ENCODE data around the gene XYLT1. TPM values are rescaled to one million over a fixed set of nuclear protein-coding genes. Genes with fewer than 3 reads are reported as not detected.
A peak's percentile ranks its signal among the peaks of the same experiment; 100 is the strongest.

XYLT1 gene
- total RNA-seq, 1 experiment from 2014 or later: 25.0 TPM

- peaks cover 16% of the 10 kb centered on the region for H3K27me3 Mint-ChIP-seq (ENCODE audit: low read depth)
- ATAC-seq: no peak
- no peak overlapping the region; the same call in 1 of the 2 replicates for H3K27ac Mint-ChIP-seq
- no peak for TF ChIP-seq IRF1 (CRISPR knock-in tag; IDR thresholded peaks at IDR 0.05)
- TF ChIP-seq SOX15 (CRISPR knock-in tag; IDR thresholded peaks at IDR 0.05): no peak
- TF ChIP-seq NR1H2 (CRISPR knock-in tag; IDR thresholded peaks at IDR 0.05): no peak
- TF ChIP-seq TEAD1 (CRISPR knock-in tag; IDR thresholded peaks at IDR 0.05): no peak
- TF ChIP-seq ZNF512 (CRISPR knock-in tag; IDR thresholded peaks at IDR 0.05; ENCODE audit: borderline replicate concordance): no peak
- no peak for TF ChIP-seq FOXP4 (CRISPR knock-in tag; IDR thresholded peaks at IDR 0.05)
- no peak for TF ChIP-seq GABPB1 (CRISPR knock-in tag; IDR thresholded peaks at IDR 0.05)
- no peak for TF ChIP-seq NFATC4 (CRISPR knock-in tag; IDR thresholded peaks at IDR 0.05)
- DNase-seq (ENCODE audit: low spot score): no peak
- CTCF ChIA-PET: interaction anchor here (0.8 to 1.4 kb wide), 4 partner anchors 11 to 499 kb away, joined by 3 to 7 read pairs (median 4); no protein-coding TSS in a partner anchor
- H3K4me1 Mint-ChIP-seq: peaks cover 49% of the 10 kb centered on the region
- POLR2A ChIA-PET: no interaction called here
- no peaks in the 10 kb centered on the region for H3K36me3 Mint-ChIP-seq
- peak overlapping the region; percentile 75 for H3K4me3 Mint-ChIP-seq
- no peaks in the 10 kb centered on the region for H3K9me3 Mint-ChIP-seq
Measured at GRCh38 chr16:17471719-17472461, 1.1 kb upstream of the XYLT1 start.

DNA sequence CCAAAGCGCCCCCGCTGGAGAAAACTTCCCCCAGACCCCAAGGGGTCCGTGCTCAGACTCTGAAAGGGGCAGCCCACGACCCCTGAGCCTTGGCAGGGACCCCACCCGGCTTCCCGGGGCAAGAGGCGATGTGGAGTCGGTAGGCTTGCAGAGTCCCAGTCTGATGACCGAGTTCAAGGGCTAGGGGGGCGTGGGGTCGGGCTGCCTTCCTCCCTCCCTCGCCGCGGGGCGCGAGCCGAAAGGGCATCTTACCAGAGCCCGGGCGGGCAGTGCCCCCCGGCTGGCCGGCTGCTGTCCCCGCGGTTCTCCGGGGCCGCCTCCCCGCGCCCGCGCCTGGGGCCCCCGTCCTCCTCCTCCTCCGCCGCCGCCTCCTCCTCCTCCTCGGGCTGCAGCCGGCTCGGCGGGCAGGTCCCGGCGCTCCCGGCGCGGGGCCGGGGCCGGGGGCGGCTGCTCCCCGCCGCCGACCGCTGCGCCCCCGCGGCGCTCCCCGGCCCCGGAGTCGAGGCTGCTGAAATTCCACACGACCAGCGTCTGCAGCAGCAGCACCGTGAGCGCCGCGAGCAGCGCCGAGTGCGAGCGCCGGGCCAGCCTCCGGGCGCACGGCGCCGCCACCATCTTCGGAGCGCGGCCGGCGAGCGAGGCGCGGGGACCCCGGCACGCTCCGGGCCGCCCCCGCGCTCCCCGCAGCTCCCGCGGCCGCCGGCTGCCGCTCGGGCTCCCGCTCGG is 415 bp downstream of the XYLT1 start:
- DNase-seq (ENCODE audit: low spot score): peak; percentile 23
- no peak; the same call in 1 of the 2 replicates for ATAC-seq
- CTCF ChIA-PET: interaction anchor here (0.5 to 3.4 kb wide), 6 partner anchors 47 to 334 kb away, joined by 3 to 25 read pairs (median 6); no protein-coding TSS in a partner anchor

DNA sequence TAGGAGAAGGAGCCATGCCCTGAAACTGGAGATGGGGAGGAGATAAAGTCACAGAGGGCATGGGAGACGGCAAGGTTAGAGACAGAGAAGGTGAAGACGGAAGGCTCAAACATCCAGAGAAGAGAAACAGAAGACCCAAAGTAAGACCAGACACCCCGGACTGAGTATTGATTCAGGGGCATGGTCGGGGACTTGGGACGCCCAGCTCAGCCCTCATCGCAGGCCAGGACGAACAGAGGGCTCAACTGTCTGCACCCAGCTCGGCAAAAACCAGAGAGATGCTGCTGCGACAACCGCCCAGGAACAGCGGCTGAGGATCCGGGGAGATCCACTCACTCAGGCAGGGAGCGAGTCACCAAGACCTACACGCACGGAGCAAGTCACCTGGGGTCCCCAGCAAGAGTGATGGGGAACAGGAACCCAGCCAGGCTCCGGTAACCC is 999 bp downstream of the XYLT1 start:
- H3K27me3 Mint-ChIP-seq (ENCODE audit: low read depth): peaks cover 16% of the 10 kb centered on the region
- CTCF ChIA-PET: interaction anchor here (0.7 to 4.8 kb wide), 10 partner anchors 41 to 275 kb away, joined by 3 to 57 read pairs (median 13); no protein-coding TSS in a partner anchor
- H3K36me3 Mint-ChIP-seq: no peaks in the 10 kb centered on the region
- DNase-seq (ENCODE audit: low spot score) (no peak), ATAC-seq (no peak)
- H3K4me1 Mint-ChIP-seq: peaks cover 58% of the 10 kb centered on the region
- TF ChIP-seq, protein P1, sequence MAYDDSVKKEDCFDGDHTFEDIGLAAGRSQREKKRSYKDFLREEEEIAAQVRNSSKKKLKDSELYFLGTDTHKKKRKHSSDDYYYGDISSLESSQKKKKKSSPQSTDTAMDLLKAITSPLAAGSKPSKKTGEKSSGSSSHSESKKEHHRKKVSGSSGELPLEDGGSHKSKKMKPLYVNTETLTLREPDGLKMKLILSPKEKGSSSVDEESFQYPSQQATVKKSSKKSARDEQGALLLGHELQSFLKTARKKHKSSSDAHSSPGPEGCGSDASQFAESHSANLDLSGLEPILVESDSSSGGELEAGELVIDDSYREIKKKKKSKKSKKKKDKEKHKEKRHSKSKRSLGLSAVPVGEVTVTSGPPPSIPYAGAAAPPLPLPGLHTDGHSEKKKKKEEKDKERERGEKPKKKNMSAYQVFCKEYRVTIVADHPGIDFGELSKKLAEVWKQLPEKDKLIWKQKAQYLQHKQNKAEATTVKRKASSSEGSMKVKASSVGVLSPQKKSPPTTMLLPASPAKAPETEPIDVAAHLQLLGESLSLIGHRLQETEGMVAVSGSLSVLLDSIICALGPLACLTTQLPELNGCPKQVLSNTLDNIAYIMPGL (CRISPR knock-in tag; IDR thresholded peaks at IDR 0.05): 0 out of 2 replicates have a peak, but pooled peaks have one; percentile 9
- TF ChIP-seq E2F1 (CRISPR knock-in tag; IDR thresholded peaks at IDR 0.05): no peak
- POLR2A ChIA-PET: no interaction called here
- peak overlapping the region; percentile 23; the same call in 1 of the 2 replicates for H3K27ac Mint-ChIP-seq
- H3K9me3 Mint-ChIP-seq: no peaks in the 10 kb centered on the region
- peak overlapping the region; percentile 76 for H3K4me3 Mint-ChIP-seq

More for the DNA sequence above, 415 bp downstream of the XYLT1 start:
- POLR2A ChIA-PET: no interaction called here
- Mint-ChIP-seq H3K27me3 (ENCODE audit: low read depth) (peaks cover 16% of the 10 kb centered on the region), H3K9me3 (no peaks in the 10 kb centered on the region), H3K27ac (no peak overlapping the region), H3K4me3 (peak overlapping the region; percentile 76), H3K4me1 (peaks cover 58% of the 10 kb centered on the region), H3K36me3 (no peaks in the 10 kb centered on the region)
- no peak for TF ChIP-seq HMGA2 (CRISPR knock-in tag; IDR thresholded peaks at IDR 0.05)
- no peak for TF ChIP-seq MYBL2 (CRISPR knock-in tag; IDR thresholded peaks at IDR 0.05)
